ENCODE data around the gene PLXNA2.

The PLXNA2 gene

GRCh38 chr1:208264469-208265121, 20.4 kb upstream of the PLXNA2 start:
- no peak for DNase-seq (ENCODE audit: low spot score)

GRCh38 chr1:208261874-208262273, 17.7 kb upstream of the PLXNA2 start:
- no peak for DNase-seq (ENCODE audit: low spot score)

DNA sequence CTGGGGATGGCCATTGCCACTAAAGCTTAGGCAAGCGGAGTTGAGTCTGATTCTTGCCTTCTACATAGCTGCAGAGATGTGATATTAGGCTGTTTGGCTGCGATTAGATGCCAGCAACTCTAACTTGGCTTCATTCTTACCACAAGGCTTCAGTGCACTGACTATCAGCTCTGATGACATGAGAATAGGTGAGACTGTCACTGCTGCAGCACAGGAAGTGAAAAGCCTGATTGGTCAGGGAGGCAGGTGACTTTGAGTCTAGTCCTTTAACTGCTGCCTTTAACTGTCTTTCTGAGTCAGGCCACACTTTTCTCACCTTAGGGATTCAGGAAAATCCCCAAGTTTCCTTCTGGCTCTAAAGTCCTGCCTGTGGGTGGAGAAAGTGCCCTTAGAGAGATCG, 14.1 kb upstream of the PLXNA2 start:
- DNase-seq (ENCODE audit: low spot score): no peak

GRCh38 chr1:208257351-208257750, 13.2 kb upstream of the PLXNA2 start:
- DNase-seq (ENCODE audit: low spot score): no peak

GRCh38 chr1:208256556-208256955, 12.4 kb upstream of the PLXNA2 start:
- no peak for DNase-seq (ENCODE audit: low spot score)

DNA sequence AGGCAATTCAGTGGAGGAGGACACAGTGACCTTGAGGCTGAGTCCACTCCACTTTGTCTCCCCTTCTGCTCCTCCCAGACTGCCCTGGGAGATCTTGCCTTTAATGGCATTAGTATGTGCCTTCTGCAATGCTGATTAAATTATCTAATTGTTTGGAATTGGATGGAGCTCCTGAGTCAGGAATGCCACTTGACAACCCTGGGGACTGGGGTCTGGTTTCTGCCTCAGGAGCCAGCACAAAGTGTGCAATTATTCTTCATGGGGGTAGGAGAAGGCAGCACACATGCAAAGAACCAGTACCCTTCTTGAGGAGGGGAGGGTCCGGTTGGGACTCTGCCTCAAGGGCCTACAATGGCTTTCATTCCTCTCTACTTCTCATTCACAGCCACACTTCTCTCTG, 11.9 kb upstream of the PLXNA2 start:
- DNase-seq (ENCODE audit: low spot score): no peak

GRCh38 chr1:208254862-208255261, 10.7 kb upstream of the PLXNA2 start:
- no peak for DNase-seq (ENCODE audit: low spot score)

DNA sequence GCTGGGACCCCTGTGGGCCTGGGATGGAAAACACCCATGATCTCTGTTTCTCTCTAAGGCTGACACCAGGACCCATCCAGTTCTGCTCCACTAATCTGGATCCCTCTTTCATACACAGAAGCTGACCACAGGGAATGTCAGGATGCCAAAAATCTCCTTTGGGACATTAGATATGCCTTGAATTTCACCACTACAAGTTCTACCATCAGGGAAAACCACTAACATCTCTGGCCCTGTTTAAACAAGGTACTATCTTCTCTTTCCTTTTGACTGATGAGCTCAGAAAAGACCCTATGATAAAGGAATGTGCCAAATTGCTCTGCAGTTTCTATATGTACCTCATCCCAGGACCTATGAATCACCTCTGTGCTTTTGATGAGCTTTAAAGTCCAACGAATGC, 10.2 kb upstream of the PLXNA2 start:
- DNase-seq (ENCODE audit: low spot score): no peak

DNA sequence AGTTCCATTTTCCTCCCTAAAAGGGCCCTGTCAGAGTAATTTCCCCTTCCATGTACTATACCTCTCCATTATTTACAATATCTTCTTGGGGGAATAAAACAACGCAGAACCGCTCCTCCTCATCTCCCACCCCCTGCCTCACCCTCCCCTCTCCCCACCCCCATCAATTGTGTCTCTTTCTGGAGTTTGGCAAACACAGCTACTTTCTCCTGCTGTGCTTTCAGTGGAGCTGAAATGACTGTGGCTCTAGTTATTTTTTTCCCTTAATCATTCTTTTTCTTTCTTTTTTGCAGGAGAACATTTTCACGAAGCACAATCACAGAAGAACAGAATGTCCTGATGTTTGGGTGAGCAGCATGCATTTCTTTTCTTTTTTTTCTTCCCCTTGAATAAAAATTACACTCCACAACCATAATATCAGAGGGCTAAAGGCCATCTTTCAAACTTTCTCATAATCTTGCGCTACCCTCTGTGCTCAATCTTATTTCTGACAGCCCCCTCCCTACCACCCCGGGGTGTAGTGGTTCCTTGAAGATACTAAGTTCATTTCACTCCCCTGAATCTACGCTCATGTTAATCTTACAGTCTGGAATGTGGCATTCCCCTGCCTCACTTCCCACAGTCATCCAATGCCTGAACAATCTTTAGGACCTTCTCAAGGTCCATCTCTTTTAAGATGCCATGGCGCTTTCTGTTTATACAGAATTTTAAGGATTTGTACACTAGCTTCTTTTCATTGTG, 8.8 kb upstream of the PLXNA2 start:
- DNase-seq (ENCODE audit: low spot score): no peak

- peak; percentile 69 for DNase-seq (ENCODE audit: low spot score)
Observed at GRCh38 chr1:208251911-208252835, 8.0 kb upstream of the PLXNA2 start.

DNA sequence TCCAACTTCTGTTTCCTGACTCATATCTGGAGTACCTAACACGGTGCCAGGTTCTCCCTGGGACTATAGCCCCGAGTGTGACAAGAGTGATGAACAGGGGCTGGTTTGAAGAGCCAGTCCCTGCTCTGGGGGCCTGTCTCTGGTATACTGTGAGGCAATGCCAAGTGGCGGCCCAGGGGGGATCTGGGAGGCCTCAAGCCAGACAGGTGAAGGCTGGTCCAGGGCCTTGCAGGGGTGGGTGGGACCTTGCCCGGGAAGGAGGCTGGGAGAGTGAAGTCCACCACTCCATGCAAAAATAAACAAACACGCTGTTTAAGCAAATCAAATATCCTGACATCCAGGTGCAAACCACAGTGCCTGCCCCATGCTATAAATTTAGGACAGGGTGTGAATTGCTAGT, 6.8 kb upstream of the PLXNA2 start:
- no peak for DNase-seq (ENCODE audit: low spot score)

DNA sequence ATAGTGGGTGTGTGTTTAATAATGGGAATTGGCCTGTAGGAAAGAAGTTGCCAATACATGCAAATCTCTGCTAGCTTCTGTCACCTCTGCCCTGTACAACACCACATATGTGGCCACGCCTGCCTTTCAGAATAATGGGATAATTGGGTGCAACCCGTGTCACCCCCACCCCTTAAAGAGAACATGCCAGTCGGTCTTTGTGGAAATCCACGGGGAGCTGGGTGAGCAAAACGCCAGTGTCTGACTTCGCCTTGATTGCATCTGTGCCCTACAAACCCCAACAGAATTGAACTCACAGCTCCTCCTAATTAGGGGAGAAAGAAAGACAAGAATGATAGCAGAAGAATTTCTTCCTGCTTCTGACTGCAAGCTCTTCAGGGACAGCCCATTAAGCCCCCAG, 6.4 kb upstream of the PLXNA2 start:
- no peak for DNase-seq (ENCODE audit: low spot score)

- no peak for DNase-seq (ENCODE audit: low spot score)
Observed at GRCh38 chr1:208248991-208249696, 5.0 kb upstream of the PLXNA2 start.

GRCh38 chr1:208248307-208248801, 4.2 kb upstream of the PLXNA2 start:
- no peak for DNase-seq (ENCODE audit: low spot score)

- no peak for DNase-seq (ENCODE audit: low spot score)
Observed at GRCh38 chr1:208247696-208248095, 3.5 kb upstream of the PLXNA2 start.

GRCh38 chr1:208245185-208245705, 1.1 kb upstream of the PLXNA2 start:
- peak; percentile 72 for DNase-seq (ENCODE audit: low spot score)

DNA sequence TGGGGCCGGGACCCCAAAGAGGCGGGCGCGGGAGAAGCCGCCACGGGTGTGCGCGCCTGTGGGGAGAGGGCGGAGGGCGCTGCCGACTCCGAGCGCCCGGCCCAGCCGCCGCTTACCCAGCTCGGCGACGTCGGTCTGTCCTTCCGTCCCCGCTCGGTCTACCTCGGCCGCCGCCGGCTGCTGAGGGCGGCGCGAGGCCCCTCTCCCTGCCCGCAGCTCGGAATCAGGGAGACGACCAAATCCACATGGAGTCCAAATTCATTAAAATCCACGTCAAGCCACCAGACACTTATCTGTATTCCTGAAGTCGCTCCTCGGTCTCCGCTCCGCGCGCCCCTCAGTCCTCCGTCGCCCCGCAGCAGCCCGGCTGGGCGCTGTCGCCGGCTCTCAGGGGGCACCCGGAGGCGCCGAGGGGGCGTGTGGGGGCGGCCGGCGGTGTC, 637 bp downstream of the PLXNA2 start:
- DNase-seq (ENCODE audit: low spot score): no peak

- peak; percentile 44 for DNase-seq (ENCODE audit: low spot score)
Observed at GRCh38 chr1:208242941-208243526, 1.1 kb downstream of the PLXNA2 start.

- DNase-seq (ENCODE audit: low spot score): no peak
Observed at GRCh38 chr1:208242146-208242545, 2.0 kb downstream of the PLXNA2 start.

DNA sequence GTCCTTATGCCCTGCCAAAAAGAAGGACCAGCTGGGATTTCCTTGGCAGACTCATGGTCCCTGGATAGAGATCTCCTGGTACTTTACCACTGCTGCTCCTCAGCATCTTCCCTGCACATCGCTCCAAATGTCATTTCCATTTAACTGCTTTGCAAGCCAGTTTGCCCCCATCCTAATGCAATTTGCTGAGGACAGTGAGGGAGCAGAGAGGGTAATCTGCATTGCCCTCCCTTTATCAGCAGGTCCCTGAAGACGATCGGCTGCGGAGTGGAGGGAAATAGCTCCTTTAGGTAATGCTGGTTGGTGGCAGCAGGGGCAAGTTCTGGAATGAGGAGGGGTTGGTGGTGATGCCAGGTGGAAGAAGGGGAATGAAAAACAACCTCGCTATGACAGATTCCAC, 2.7 kb downstream of the PLXNA2 start:
- DNase-seq (ENCODE audit: low spot score): no peak

GRCh38 chr1:208240662-208241355, 3.4 kb downstream of the PLXNA2 start:
- DNase-seq (ENCODE audit: low spot score): no peak
